Measurements from ENCODE around the gene OTULINL. TPM values are rescaled to one million over a fixed set of nuclear protein-coding genes. Genes with fewer than 3 reads are reported as not detected.

OTULINL gene
- polyA plus RNA-seq, 1 experiment = 2.6 TPM

DNA sequence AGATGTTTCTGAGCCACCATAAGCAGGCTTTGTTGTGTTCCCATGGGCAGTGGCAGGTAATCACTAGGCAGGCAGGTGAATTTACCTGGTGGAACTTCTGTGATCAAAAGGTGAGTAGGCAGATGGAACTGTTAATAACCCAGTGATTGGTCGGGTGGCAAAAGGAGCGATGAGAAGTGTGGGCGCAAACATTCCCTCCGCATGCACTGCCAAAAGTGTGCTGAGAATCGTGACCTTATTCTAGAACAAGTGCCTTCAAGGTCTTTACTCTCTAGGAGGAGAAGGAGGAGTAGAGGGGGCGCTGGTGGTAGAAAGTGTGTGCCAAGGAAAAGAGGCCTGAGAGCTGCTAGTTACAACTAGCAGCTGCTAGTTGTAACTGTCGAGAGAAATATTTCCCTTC, 3.3 kb downstream of the OTULINL start:
- POLR2A ChIA-PET = no interaction called here
- no peak for DNase-seq (ENCODE audit: low read depth)
- peaks cover 26% of the 10 kb centered on the region for H3K27me3 ChIP-seq (ENCODE audit: control insufficient read depth, insufficient read depth, low read length)
- CTCF ChIA-PET = no interaction called here
- TF ChIP-seq CTCF (IDR thresholded peaks at IDR 0.05; ENCODE audit: insufficient read depth, low read depth, low read length) = no peak
- no peaks in the 10 kb centered on the region for H3K36me3 ChIP-seq (ENCODE audit: control insufficient read depth, insufficient read depth, low read length)
- H3K4me3 ChIP-seq (ENCODE audit: low read depth, low read length) = no peak overlapping the region

DNA sequence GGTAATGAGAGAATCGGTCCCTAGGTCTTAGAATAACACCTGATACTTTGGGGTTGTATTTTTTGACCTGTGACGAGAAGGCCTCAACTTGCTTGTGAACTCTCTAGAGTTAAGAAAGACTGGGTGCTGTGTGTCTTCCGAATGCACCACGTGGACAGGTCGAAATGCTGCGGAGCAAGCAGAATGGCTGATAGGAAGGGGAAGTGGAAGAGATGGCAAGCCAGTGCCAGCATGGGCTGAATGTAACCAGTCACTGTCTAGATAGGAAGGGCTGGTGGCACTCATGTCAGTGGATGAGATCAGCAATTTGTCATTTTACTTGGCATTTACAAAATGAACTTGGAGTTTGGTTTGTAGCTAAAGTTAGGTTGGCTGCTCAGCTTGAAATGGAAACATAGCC, 5.6 kb downstream of the OTULINL start:
- CTCF ChIA-PET = interaction anchor here (0.9 kb wide), 1 partner anchor 9 kb away, joined by 3 read pairs; no protein-coding TSS in a partner anchor
- no peak for DNase-seq (ENCODE audit: low read depth)
- Histone ChIP-seq H3K4me3 (ENCODE audit: low read depth, low read length) (no peak overlapping the region), H3K36me3 (ENCODE audit: control insufficient read depth, insufficient read depth, low read length) (no peaks in the 10 kb centered on the region), H3K27me3 (ENCODE audit: control insufficient read depth, insufficient read depth, low read length) (peaks cover 25% of the 10 kb centered on the region)
- no peak for TF ChIP-seq CTCF (IDR thresholded peaks at IDR 0.05; ENCODE audit: insufficient read depth, low read depth, low read length)
- POLR2A ChIA-PET = no interaction called here

GRCh38 chr5:14588145-14588544, 6.6 kb downstream of the OTULINL start:
- ChIA-PET CTCF (interaction anchor here (0.9 kb wide), 1 partner anchor 10 kb away, joined by 3 read pairs; no protein-coding TSS in a partner anchor), POLR2A (no interaction called here)
- H3K36me3 ChIP-seq (ENCODE audit: control insufficient read depth, insufficient read depth, low read length) = no peaks in the 10 kb centered on the region
- DNase-seq (ENCODE audit: low read depth) = no peak
- no peak for TF ChIP-seq CTCF (IDR thresholded peaks at IDR 0.05; ENCODE audit: insufficient read depth, low read depth, low read length)
- H3K27me3 ChIP-seq (ENCODE audit: control insufficient read depth, insufficient read depth, low read length) = peaks cover 20% of the 10 kb centered on the region
- no peak overlapping the region for H3K4me3 ChIP-seq (ENCODE audit: low read depth, low read length)

- POLR2A ChIA-PET = no interaction called here
- Histone ChIP-seq H3K27me3 (ENCODE audit: control insufficient read depth, insufficient read depth, low read length) (peaks cover 14% of the 10 kb centered on the region), H3K36me3 (ENCODE audit: control insufficient read depth, insufficient read depth, low read length) (no peaks in the 10 kb centered on the region), H3K4me3 (ENCODE audit: low read depth, low read length) (no peak overlapping the region)
- no peak for DNase-seq (ENCODE audit: low read depth)
- CTCF ChIA-PET = no interaction called here
- TF ChIP-seq CTCF (IDR thresholded peaks at IDR 0.05; ENCODE audit: insufficient read depth, low read depth, low read length) = no peak
These were observed 7.4 kb downstream of the OTULINL start for GRCh38 chr5:14588758-14589543.

- no peaks in the 10 kb centered on the region for H3K36me3 ChIP-seq (ENCODE audit: control insufficient read depth, insufficient read depth, low read length)
- H3K27me3 ChIP-seq (ENCODE audit: control insufficient read depth, insufficient read depth, low read length) = peaks cover 5% of the 10 kb centered on the region
- no peak overlapping the region for H3K4me3 ChIP-seq (ENCODE audit: low read depth, low read length)
- ChIA-PET POLR2A (no interaction called here), CTCF (interaction anchor here (0.6 to 1.3 kb wide), 3 partner anchors 10 to 51 kb away, joined by 3 read pairs; no protein-coding TSS in a partner anchor)
- no peak for DNase-seq (ENCODE audit: low read depth)
- no peak for TF ChIP-seq CTCF (IDR thresholded peaks at IDR 0.05; ENCODE audit: insufficient read depth, low read depth, low read length)
These were observed 9.4 kb downstream of the OTULINL start for GRCh38 chr5:14590949-14591348.

Data from BJ (cell line).